Liver (tissue), 3 donors: ENCODE measurements around the gene RFPL4A.

ENCODE experiments used
- TAF1 ChIP-seq: conservative IDR thresholded peaks from 2 replicates; pipeline ENCODE4 v1.6.1; 2016; ENCODE audit warnings: antibody characterized with exemption, mild to moderate bottlenecking
- TF ChIP-seq, protein P1 (sequence below): fragments of 150-350 bp; IDR thresholded peaks from 2 replicates; pipeline ENCODE4 v1.5.1; 2017; ENCODE audit warnings: improper control_type of control experiment, low read depth, low read length; ENCODE audit not compliant: missing input control
- donor health status: healthy.
- donor health status: healthy.

DNA sequence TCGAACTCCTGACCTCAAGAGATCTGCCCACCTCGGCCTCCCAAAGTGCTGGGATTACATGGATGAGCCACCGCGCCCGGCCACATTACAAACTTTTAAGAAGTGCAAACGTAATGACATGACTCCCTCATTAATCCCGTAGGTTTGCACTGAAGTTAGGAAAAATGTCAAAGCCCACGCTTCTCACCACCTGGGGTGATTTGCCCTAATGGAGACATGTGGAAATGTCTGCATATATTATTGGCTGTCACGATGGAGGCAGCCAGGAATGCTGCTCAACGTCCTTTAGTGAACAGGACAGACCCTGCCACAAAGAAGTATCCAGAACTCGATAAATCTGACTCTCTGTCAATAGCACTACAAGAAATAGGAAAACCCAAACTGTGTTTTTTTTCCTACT, 41.6 kb upstream of the RFPL4A start:
- no peak for TF ChIP-seq TAF1
- TF ChIP-seq, protein P1, sequence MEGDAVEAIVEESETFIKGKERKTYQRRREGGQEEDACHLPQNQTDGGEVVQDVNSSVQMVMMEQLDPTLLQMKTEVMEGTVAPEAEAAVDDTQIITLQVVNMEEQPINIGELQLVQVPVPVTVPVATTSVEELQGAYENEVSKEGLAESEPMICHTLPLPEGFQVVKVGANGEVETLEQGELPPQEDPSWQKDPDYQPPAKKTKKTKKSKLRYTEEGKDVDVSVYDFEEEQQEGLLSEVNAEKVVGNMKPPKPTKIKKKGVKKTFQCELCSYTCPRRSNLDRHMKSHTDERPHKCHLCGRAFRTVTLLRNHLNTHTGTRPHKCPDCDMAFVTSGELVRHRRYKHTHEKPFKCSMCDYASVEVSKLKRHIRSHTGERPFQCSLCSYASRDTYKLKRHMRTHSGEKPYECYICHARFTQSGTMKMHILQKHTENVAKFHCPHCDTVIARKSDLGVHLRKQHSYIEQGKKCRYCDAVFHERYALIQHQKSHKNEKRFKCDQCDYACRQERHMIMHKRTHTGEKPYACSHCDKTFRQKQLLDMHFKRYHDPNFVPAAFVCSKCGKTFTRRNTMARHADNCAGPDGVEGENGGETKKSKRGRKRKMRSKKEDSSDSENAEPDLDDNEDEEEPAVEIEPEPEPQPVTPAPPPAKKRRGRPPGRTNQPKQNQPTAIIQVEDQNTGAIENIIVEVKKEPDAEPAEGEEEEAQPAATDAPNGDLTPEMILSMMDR, result no peak
